Esophagus (tissue), 2 donors: Measurements from ENCODE around the gene IL25. TPM values are rescaled to one million over a fixed set of nuclear protein-coding genes. Genes with fewer than 3 reads are reported as not detected.
"Not testable (repeated sequence)": the region's sequence is repeated elsewhere in the genome, so short reads cannot be mapped to it uniquely, and the experiment has no call there.

Experiments
- H3K27ac ChIP-seq, 2 donors: one replicate each; pipeline ENCODE4 v1.5.1; 2013; ENCODE audit warnings: low read depth in 2 of 2, mild to moderate bottlenecking in 2 of 2, inconsistent platforms in 1 of 2, low read length in 1 of 2, moderate library complexity in 1 of 2
- H3K27me3 ChIP-seq, 2 donors: one replicate each; pipeline ENCODE4 v1.6.1; 2013; ENCODE audit warnings: low read length in 2 of 2, control low read depth in 1 of 2, mild to moderate bottlenecking in 1 of 2; ENCODE audit not compliant: insufficient read depth in 2 of 2, control insufficient read depth in 1 of 2
- H3K36me3 ChIP-seq, 2 donors: one replicate each; pipeline ENCODE4 v1.6.1; 2013; ENCODE audit warnings: low read length in 1 of 2; ENCODE audit not compliant: control insufficient read depth in 2 of 2, insufficient read depth in 2 of 2
- H3K4me1 ChIP-seq, 2 donors: one replicate each; pipeline ENCODE4 v1.6.1; 2013; ENCODE audit warnings: low read length in 1 of 2; ENCODE audit not compliant: control insufficient read depth in 2 of 2, insufficient read depth in 2 of 2
- H3K4me3 ChIP-seq, 2 donors: one replicate each; pipeline ENCODE4 v1.5.1; 2013; ENCODE audit warnings: low read length in 2 of 2, mild to moderate bottlenecking in 2 of 2, low read depth in 1 of 2, moderate library complexity in 1 of 2
- H3K9me3 ChIP-seq, 2 donors: one replicate each; pipeline ENCODE4 v1.6.1; 2013; ENCODE audit warnings: mild to moderate bottlenecking in 2 of 2, low read depth in 1 of 2, low read length in 1 of 2, moderate library complexity in 1 of 2; ENCODE audit not compliant: control insufficient read depth in 2 of 2, insufficient read depth in 1 of 2
- WGBS, 2 donors: extraction: QIAGEN DNeasy Blood & Tissue Kit; methylation state at CpG; one replicate each; pipeline ENCODE4 v1.1.7; 2013; 5-methylcytosine and 5-hydroxymethylcytosine counted together
- polyA plus RNA-seq, 2 donors: library from polyadenylated mRNA; stranded (reverse); fragments of 200-250 nt; gene quantifications; one replicate each; pipeline ENCODE4 v1.2.3, GENCODE V29; 2013
- donor health status: healthy with polysubstance abuse.
- donor health status: Bipolar disorder and iron deficiency.

Gene IL25
- polyA plus RNA-seq, 2 donors, result not detected

DNA sequence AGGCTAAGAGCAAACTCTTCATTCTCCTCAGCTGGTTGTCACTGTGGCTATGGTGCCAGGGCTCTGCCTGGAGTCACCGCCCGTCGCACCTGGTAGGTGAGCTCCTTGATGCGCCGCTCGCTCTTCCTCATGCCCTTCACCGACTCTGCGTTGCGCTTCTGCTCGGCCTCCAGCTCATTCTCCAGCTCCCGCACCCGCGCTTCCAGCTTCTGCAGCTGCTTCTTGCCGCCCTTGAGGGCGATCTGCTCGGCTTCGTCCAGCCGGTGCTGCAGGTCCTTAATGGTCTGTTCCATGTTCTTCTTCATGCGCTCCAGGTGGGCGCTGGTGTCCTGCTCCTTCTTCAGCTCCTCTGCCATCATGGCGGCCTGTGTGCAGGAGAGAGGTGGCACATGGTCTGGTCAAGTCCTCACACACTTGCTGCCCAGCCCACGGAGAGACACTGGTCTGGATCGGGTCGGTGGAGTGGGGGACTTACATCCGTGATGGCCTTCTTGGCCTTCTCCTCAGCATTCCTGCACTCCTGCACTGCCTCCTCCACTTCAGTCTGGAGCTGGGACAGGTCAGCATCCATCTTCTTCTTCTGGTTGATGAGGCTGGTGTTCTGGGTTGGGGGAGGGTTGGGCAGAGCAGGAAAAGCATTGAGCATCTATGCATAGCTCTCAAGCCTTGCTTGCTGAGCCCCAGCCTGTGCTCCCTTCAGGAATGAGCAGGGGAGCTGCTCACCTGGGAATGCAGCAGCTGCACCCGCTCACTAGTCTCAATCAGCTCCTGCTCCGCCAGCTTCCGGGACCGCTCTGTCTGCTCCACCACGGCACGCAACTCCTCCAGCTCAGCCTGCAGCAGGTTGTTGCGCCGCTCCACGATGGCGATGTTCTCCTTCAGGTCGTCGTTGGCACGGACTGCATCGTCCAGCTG lies 42.6 kb downstream of the IL25 start:
- WGBS, 2 donors, result 86 to 93% methylated on average over 33 to 39 of the region's 39 CpGs
- H3K9me3 ChIP-seq, result no peaks in the 10 kb centered on the region
- no peaks in the 10 kb centered on the region for H3K4me1 ChIP-seq
- no peak overlapping the region for H3K4me3 ChIP-seq
- no peaks in the 10 kb centered on the region for H3K36me3 ChIP-seq
- H3K27me3 ChIP-seq, result no peaks in the 10 kb centered on the region
- no peak overlapping the region for H3K27ac ChIP-seq

DNA sequence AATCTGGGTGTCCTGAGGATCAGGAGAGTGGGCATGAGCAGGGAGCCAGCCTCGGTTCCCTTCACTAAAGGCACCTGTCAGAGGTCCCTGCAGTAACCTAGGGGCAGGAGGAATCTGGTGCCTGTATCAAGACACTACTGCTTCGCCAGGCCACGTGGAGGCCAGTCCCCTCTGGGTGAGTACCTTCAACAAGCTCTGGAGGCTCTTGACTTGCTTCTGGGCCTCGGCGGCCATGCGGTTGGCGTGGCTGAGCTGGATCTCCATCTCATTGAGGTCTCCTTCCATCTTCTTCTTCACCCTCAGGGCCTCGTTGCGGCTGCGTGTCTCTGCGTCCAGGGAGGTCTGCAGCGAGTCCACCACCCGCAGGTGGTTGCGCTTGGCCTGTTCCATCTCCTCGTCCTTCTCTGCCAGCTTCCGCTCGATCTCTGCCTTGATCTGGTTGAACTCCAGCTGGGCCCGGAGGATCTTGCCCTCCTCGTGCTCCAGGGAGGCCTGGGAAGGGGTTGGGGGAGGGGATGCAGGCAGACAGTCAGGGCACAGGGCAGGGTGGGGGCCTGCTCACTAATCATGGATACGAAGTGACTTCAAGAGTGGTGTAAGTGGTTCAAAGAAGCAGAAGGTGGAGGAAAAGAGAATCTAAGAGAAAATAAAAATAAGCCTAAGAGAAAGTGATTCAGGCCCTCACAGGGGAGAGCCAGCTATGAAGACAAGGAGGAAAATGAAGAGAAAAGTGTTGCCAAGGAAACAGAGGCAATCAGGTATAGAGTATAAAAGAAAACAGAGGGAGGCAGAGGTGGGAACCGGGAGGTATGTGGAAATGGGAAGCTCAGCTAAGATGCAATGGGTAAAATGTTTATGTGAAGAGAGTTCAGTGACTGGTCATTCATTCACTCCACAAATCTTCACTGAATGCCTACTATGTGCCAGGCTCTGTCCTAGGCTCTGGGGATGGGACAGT lies 43.5 kb downstream of the IL25 start:
- Histone ChIP-seq H3K27ac (no peak overlapping the region), H3K36me3 (no peaks in the 10 kb centered on the region), H3K4me3 (no peak overlapping the region), H3K4me1 (no peaks in the 10 kb centered on the region), H3K27me3 (no peaks in the 10 kb centered on the region), H3K9me3 (no peaks in the 10 kb centered on the region)
- WGBS, 2 donors, result 77 to 79% methylated on average over 20 to 21 of the region's 21 CpGs

DNA sequence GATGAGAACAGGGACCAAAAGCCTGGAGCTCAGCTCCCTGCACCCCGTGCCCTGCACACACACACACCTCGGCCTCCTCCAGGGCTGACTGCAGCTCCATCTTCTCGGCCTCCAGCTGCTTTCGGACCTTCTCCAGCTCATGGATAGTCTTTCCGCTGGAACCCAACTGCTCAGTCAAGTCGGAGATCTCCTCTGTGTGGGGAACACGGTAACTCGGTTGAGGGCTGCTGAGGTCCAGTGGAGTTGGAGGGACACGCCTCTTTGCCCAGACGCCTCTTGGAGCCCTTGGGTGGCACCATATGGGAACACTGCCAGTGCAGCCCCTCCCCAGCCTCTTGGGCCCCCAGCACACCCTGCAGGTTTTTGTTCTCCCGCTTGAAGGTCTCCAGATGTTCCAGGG lies 44.2 kb downstream of the IL25 start:
- WGBS, 2 donors, result 83 to 88% methylated on average over 11 of the region's 11 CpGs
- Histone ChIP-seq H3K27me3 (no peaks in the 10 kb centered on the region), H3K4me1 (no peaks in the 10 kb centered on the region), H3K9me3 (no peaks in the 10 kb centered on the region), H3K27ac (no peak overlapping the region), H3K36me3 (no peaks in the 10 kb centered on the region), H3K4me3 (no peak overlapping the region)

DNA sequence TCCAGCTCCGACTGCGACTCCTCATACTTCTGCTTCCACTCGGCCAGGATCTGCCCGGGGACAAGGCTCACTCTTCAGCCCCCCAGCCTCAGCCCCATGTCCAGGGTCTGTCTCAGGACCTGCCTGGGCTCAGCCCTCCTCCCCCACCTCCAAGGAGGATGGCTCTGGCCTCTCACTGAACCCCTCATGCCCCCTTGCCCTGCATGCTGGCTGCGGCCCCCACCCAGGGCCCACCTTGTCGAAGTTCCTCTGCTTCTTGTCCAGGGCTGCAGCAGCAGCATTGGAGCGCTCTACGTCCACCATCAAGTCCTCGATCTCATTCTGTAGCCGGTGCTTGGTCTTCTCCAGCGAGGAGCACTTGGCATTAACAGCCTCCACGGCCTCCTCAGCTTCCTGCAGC lies 44.7 kb downstream of the IL25 start:
- not testable (repeated sequence) for H3K4me3 ChIP-seq

GRCh38 chr14:23418021-23418420 lies 45.4 kb downstream of the IL25 start:
- no peaks in the 10 kb centered on the region for H3K9me3 ChIP-seq
- no peaks in the 10 kb centered on the region for H3K27me3 ChIP-seq
- no peak overlapping the region for H3K27ac ChIP-seq
- no peak overlapping the region for H3K4me3 ChIP-seq
- H3K4me1 ChIP-seq, result no peaks in the 10 kb centered on the region
- H3K36me3 ChIP-seq, result no peaks in the 10 kb centered on the region
- WGBS, 2 donors, result 87 to 89% methylated on average over 21 of the region's 21 CpGs

More for the DNA sequence above, 44.7 kb downstream of the IL25 start:
- not testable (repeated sequence) for H3K27ac ChIP-seq, H3K27me3 ChIP-seq, H3K4me1 ChIP-seq, H3K9me3 ChIP-seq, H3K36me3 ChIP-seq
- 86 to 88% methylated on average over 12 of the region's 12 CpGs for WGBS, 2 donors

- WGBS, 2 donors, result 63 to 75% methylated on average over 2 to 4 of the region's 17 CpGs
- H3K27me3 ChIP-seq, H3K9me3 ChIP-seq, H3K4me1 ChIP-seq, H3K36me3 ChIP-seq, H3K4me3 ChIP-seq, H3K27ac ChIP-seq: not testable (repeated sequence)
These were observed 47.0 kb downstream of the IL25 start for GRCh38 chr14:23419646-23420045.

DNA sequence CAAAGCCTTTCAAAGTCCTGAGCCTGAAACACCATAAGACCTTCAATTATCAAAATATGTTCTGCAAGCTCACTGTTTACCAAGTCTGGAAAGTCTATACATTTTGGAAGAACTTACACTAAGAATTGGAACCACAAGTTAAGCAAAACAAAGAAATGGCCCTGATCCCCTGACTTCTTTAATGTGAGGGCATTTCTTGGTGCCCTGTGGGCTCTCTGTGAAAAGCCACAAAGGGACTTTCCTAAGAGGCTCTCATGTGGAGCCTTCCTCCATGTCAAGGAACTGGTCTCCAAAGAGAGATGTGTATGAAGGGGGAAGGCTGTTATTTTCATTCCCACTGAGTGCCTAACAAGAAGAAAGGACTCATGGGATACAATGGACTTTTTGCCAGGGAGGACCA lies 49.0 kb downstream of the IL25 start:
- Histone ChIP-seq H3K4me3 (no peak overlapping the region), H3K27ac (no peak overlapping the region), H3K4me1 (no peaks in the 10 kb centered on the region), H3K27me3 (no peaks in the 10 kb centered on the region), H3K36me3 (no peaks in the 10 kb centered on the region), H3K9me3 (no peaks in the 10 kb centered on the region)

- Histone ChIP-seq H3K9me3 (no peaks in the 10 kb centered on the region), H3K36me3 (no peaks in the 10 kb centered on the region), H3K27ac (no peak overlapping the region), H3K4me3 (no peak overlapping the region), H3K4me1 (no peaks in the 10 kb centered on the region), H3K27me3 (no peaks in the 10 kb centered on the region)
- WGBS, 2 donors, result 78 to 83% methylated on average over 6 of the region's 6 CpGs
These were observed 51.0 kb downstream of the IL25 start for GRCh38 chr14:23423657-23424056.

- 77 to 83% methylated on average over 10 of the region's 10 CpGs for WGBS, 2 donors
- Histone ChIP-seq H3K27me3 (no peaks in the 10 kb centered on the region), H3K27ac (no peak overlapping the region), H3K4me1 (no peaks in the 10 kb centered on the region), H3K4me3 (no peak overlapping the region), H3K36me3 (no peaks in the 10 kb centered on the region), H3K9me3 (no peaks in the 10 kb centered on the region)
These were observed 52.6 kb downstream of the IL25 start for GRCh38 chr14:23425169-23425568.
